ENCODE data around the gene KIAA0319L.
A peak's percentile ranks its signal among the peaks of the same experiment; 100 is the strongest.

The KIAA0319L gene

GRCh38 chr1:35535243-35535642, 22.0 kb downstream of the KIAA0319L start:
- no peak for DNase-seq

GRCh38 chr1:35533586-35533985, 23.6 kb downstream of the KIAA0319L start:
- DNase-seq, result no peak

GRCh38 chr1:35532497-35533223, 24.5 kb downstream of the KIAA0319L start:
- DNase-seq, result no peak

GRCh38 chr1:35531368-35531767, 25.8 kb downstream of the KIAA0319L start:
- DNase-seq, result no peak

GRCh38 chr1:35530946-35531345, 26.3 kb downstream of the KIAA0319L start:
- DNase-seq, result no peak

GRCh38 chr1:35530168-35530567, 27.0 kb downstream of the KIAA0319L start:
- DNase-seq, result no peak

- no peak for DNase-seq
Measured at GRCh38 chr1:35524106-35524505, 33.1 kb downstream of the KIAA0319L start.

- DNase-seq, result no peak
Measured at GRCh38 chr1:35519432-35519831, 37.8 kb downstream of the KIAA0319L start.

- no peak for DNase-seq
Measured at GRCh38 chr1:35518183-35518582, 39.0 kb downstream of the KIAA0319L start.

GRCh38 chr1:35511305-35511704, 45.9 kb downstream of the KIAA0319L start:
- no peak for DNase-seq

- no peak for DNase-seq
Measured at GRCh38 chr1:35509558-35509957, 47.6 kb downstream of the KIAA0319L start.

- no peak for DNase-seq
Measured at GRCh38 chr1:35507947-35508346, 49.3 kb downstream of the KIAA0319L start.

GRCh38 chr1:35506960-35507912, 50.0 kb downstream of the KIAA0319L start:
- peak; percentile 29 for DNase-seq

- peak; percentile 73 for DNase-seq
Measured at GRCh38 chr1:35505911-35506798, 51.0 kb downstream of the KIAA0319L start.

- DNase-seq, result no peak
Measured at GRCh38 chr1:35502242-35502641, 55.0 kb downstream of the KIAA0319L start.

GRCh38 chr1:35500439-35500838, 56.8 kb downstream of the KIAA0319L start:
- DNase-seq, result no peak

GRCh38 chr1:35499652-35500176, 57.5 kb downstream of the KIAA0319L start:
- DNase-seq, result peak; percentile 57

- peak; percentile 21 for DNase-seq
Measured at GRCh38 chr1:35499231-35499630, 58.0 kb downstream of the KIAA0319L start.

- no peak for DNase-seq
Measured at GRCh38 chr1:35497571-35497970, 59.6 kb downstream of the KIAA0319L start.

- DNase-seq, result no peak
Measured at GRCh38 chr1:35490250-35490649, 67.0 kb downstream of the KIAA0319L start.

GRCh38 chr1:35488336-35488735, 68.9 kb downstream of the KIAA0319L start:
- DNase-seq, result no peak

GRCh38 chr1:35486858-35487408, 70.3 kb downstream of the KIAA0319L start:
- DNase-seq, result no peak

Data from CD4-positive, alpha-beta T cell treated with Interleukin-10 for 1 hour (primary cell).